Peyer's patch (tissue), 4 donors: Measurements from ENCODE around the gene ELL2.

Experiments used
- CTCF ChIP-seq, 6 experiments: fragments of 450-650 bp in 4 of 6; fragments of 200-600 bp in 2 of 6; sonication (generic) in 1 of 6; IDR thresholded peaks; one replicate each; pipeline ENCODE4 v1.5.1; 2017 to 2019; ENCODE audit warnings: antibody characterized with exemption in 6 of 6, mild to moderate bottlenecking in 3 of 6, moderate library complexity in 1 of 6
- POLR2A ChIP-seq, 2 donors: fragments of 450-650 bp; IDR thresholded peaks; one replicate each; pipeline ENCODE4 v1.5.1; 2017; ENCODE audit warnings: antibody characterized with exemption in 2 of 2, mild to moderate bottlenecking in 2 of 2, moderate library complexity in 2 of 2

- TF ChIP-seq CTCF (IDR thresholded peaks at IDR 0.05) (no peak), POLR2A (IDR thresholded peaks at IDR 0.05) (no peak)
Measured at GRCh38 chr5:95989283-95990048, 27.8 kb upstream of the ELL2 start.
